Measurements from ENCODE around the gene RLBP1.

DNA sequence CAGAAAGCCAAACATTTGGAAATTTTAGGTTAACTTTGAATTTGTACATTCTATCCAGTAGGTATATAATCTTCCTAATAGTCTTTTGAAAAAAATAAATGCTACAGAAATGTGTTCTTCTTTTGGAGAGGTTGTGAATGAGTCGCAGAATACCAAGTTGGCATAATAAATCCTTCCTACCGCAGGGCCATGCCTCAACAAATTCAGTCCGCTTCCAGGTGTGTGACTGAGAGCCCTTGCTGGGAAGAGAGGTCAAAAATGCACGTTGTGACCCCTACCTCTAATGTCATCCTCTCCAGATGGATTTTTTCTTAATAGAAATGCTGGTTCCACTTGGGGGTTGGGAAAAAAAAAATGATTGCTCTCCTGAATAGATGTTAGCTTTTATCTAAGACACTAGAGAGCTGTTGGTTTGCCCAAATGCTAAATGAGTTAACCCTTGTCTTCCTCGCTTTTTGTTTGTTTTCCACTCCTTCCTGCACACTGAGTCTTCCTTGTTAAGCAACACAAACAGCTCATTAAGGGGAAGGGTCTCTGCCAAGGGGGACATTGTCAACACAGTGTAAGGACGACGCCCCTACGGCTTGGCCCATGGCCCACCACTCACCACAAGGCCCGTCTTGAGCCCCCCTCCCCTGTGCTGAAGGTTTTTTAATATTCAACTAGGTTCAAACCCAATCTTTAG, 33.9 kb downstream of the RLBP1 start:
- TF ChIP-seq, protein P1, sequence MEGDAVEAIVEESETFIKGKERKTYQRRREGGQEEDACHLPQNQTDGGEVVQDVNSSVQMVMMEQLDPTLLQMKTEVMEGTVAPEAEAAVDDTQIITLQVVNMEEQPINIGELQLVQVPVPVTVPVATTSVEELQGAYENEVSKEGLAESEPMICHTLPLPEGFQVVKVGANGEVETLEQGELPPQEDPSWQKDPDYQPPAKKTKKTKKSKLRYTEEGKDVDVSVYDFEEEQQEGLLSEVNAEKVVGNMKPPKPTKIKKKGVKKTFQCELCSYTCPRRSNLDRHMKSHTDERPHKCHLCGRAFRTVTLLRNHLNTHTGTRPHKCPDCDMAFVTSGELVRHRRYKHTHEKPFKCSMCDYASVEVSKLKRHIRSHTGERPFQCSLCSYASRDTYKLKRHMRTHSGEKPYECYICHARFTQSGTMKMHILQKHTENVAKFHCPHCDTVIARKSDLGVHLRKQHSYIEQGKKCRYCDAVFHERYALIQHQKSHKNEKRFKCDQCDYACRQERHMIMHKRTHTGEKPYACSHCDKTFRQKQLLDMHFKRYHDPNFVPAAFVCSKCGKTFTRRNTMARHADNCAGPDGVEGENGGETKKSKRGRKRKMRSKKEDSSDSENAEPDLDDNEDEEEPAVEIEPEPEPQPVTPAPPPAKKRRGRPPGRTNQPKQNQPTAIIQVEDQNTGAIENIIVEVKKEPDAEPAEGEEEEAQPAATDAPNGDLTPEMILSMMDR (conservative IDR thresholded peaks at IDR 0.05) = no peak
- no peak for TF ChIP-seq EZH2 (IDR thresholded peaks at IDR 0.05; ENCODE audit: low read depth)
